Stimulated activated CD8-positive, alpha-beta memory T cell treated with anti-CD3 and anti-CD28 coated beads, Interleukin-15, amount 100 ng/mL, for 4 hours (primary cell): Measurements from ENCODE around the gene PSMD1.
"Not testable (repeated sequence)": the region's sequence is repeated elsewhere in the genome, so short reads cannot be mapped to it uniquely, and the experiment has no call there.

Source experiments
- DNase-seq, 2 donors: peaks; one replicate each; pipeline ENCODE4 v3.0.0-alpha.2; 2020; ENCODE audit warnings: low read depth in 2 of 2

Gene PSMD1

DNA sequence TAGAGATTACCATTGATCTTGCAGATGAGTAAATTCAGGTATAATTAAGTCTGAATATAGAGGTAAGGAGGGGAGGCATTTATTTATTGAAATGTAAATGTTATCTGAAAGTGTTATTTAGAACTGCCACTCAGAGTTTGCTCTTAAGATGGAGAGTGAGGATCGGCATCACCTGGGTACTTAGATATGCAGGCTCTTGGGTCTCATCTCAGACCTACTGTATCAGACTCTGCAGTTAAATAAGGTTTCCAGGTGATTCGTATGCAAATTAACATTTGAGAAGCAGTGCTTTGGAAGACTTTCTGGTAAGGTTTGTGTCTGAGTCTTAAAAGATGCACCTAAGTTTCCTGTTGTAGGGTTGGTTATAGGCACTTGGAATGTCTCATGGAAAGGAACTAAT lies 59.0 kb downstream of the PSMD1 start:
- no peak for DNase-seq

DNA sequence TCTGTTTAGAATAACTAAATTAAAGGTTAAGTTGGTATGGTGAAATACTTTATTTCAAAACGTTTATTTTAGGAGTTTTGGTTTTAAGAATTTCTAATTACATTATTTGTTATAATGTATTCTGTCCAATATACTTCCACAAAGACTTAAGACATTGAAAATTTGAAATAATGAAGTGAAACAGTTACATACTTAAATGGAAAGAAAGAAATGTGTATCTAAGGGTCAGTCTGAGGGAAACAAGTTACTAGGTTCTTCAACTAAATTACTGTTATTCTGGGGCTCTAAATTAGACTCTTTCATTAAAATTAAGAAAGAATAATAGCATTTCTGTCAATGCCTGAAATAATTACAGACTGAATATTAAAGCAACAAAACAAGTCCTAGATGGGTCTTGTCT lies 60.5 kb downstream of the PSMD1 start:
- DNase-seq = no peak

DNA sequence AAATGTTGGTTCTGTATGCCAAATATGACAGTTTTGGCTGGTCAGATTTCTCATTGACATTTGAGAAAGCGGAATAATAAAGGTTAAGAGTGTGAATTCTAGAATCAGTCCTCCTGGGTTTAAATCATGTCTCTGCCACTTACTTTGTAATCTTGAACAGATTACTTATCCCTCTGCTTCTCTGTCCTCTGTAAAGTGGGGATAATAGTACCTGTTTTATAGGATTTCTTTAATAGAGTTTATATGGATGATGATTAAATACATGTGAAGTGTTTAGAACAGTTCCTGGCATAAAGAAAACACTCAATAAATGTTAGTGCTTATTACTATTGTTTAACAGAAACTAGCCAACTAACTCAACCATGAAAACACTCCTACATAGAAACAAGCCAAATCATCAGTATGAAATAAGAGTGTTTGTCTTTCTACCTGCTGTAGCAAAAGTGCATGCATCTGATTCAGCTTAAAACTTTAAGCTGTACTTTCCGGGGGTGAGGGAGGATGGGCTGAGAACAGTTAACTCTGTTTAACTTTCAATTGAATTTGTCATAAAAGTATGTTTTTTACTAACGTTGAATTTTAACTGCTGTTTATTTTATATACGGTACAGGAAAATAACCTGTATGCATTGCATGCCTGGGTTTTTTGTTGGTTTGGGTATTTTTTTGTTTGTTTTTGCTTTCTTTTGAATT lies 61.4 kb downstream of the PSMD1 start:
- DNase-seq = no peak

DNA sequence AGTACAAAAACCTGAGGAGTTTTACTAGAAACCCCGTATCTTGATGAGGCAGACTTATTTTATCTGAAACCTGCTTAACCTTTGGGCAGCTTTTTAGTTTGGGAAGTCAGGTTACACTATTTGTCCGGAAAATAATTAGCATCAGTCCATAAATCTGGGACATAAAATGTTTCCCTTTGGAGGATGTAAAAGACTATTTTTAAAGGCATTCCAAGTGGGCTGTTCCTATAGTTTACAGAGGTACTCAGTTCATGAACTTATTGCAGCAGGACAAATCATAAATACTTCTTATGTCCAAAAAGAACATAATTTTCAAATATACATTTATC lies 61.9 kb downstream of the PSMD1 start:
- no peak for DNase-seq

DNA sequence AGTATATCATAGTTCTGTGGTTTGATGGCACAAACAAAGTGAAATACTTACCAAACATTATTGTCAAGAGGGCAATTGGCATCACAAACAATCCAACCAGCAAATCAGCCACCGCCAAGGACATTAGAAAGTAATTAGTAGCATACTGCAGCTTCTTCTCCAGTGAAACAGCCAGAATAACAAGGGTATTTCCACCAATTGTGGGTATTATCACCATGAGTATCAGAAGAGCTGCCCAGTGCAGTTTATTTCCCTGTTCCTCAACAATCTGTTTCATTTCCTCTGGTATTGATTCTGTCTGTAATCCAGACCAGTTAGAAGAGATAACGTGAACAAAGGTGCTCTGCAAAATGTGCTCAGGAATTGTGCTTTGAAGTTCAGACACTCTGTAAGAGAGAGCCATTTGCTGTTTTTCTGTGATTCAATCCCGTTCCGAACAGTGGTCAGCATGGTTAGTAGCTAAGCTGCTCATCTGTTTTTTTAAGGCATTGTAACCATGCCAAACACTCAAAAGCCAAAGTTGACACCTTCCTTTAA lies 66.8 kb downstream of the PSMD1 start:
- DNase-seq = no peak

DNA sequence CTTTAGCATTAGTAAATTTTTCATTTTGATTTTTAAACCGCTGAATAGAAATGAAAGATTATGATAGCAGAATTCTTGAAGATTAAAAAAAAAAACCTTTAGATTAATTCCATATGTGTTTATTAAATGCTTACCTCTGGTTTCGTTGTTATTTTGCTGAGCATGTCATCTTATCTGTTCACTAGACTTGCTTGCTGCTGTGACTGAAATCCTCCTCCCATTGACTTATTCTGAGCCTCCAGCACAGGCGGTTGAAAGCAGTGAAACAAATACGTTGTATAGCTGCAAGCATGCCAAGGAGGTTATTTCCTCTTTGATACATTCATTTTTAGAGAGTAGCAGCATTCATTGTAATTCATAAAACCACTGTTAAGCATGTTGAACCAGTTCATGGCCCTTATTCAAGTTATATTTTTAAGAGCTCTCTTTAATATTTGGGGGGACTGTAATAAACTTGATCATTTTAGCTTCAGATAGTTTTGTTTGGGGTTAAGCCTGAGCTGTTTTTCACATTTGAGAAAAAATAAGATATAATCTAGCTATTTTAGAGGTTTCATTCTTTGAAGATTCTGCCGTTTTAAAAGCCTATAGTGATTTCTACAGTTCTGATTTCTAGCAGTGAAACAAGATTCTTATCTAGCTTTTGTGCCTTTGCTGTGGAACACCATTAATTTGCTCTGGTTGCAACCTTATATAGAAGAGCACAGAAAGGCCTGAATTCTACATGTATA lies 68.3 kb downstream of the PSMD1 start, which contains the start of gene HTR2B:
Gene HTR2B (minus strand): TSS at position 205 of the 731 bp plus-strand sequence. CDS start 1,278 bp downstream, outside the sequence.
- DNase-seq = no peak

DNA sequence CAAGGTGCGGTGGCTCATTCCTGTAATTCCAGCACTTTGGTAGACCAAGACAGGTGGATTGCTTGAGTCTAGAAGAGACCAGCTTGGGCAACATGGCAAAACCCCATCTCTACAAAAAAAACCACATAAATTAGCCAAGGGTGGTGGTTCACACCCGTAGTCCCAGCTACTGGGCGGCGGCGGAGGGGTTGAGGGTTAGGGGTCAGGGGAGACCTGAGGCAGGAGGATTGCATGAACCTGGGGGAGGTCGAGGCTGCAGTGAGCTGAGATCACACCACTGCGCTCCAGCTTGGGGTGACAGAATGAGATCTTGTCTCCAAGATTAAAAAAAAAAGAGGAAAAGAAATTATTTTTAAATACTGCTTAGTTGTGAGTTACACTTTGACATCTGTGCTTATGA lies 69.5 kb downstream of the PSMD1 start:
- no peak for DNase-seq

DNA sequence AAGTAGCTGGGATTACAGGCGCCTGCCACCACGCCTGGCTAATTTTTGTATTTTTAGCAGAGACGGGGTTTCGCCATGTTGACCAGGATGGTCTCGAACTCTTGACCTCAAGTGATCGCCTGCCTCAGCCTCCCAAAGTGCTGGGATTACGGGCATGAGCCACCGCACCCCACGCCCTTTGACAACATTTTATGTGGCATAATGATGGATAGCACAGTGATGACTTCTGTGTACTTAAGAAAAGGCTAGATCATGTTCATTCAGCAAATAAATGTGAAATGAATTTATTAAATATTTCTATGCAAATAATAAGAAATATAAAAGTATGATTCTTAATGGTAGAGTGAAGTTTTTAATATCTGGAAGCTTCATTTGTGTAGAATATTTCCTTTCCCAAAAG lies 70.8 kb downstream of the PSMD1 start:
- DNase-seq = no peak

DNA sequence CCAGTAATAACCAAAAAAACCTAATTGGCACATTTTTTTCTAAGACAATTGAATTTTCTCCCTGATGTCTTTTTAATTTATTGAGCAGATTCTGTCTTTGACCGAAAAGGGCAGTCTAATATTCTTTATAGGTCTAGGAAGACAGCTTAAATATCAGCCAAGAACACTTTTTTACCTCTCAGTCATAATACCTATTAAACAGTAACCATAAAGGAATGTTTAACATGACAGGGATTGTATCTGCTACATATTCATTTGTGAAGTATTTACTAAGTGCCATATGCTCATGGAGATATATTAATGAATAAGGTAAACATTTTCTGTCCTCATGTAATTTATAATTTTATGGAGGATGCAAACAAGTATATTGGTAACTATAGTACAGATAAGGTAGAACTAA lies 71.3 kb downstream of the PSMD1 start:
- DNase-seq = no peak

DNA sequence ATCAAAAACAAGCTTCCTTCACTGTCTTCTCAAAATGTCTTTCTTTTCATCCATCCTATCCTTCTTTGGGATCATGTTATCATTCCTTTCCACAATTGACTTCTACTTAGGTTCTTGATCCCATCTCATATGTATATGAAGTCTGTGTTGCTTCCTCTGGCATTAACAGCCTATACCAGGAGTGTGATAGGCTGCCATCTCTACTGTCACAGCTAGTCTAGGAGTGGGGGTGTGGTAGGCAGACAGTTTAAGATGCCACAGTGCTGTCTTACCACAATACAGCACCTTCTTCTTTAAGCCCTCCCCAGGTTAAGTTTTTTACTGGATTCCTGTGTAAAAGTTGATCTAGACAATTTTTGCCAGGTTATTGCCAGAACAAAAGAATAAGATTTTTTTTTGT lies 71.9 kb downstream of the PSMD1 start:
- no peak for DNase-seq

DNA sequence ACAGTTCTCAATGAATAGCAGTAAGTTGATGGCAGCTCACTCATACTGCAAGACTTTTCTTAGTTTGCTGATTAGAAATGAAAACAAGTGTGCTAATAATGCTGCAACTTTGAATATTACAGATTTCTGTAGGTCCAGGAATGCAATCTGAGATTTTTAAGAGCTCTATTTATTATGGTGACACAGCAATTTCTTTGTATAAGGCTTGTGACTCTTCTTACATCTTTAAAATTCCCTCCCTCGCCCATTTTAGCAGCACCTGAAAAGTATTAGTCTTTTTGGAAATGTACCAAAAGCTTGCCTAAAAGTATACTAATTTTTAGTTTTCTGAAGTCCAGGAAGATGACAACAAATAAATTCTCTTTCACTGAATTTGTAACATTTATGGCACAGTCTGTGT lies 72.5 kb downstream of the PSMD1 start:
- no peak for DNase-seq

DNA sequence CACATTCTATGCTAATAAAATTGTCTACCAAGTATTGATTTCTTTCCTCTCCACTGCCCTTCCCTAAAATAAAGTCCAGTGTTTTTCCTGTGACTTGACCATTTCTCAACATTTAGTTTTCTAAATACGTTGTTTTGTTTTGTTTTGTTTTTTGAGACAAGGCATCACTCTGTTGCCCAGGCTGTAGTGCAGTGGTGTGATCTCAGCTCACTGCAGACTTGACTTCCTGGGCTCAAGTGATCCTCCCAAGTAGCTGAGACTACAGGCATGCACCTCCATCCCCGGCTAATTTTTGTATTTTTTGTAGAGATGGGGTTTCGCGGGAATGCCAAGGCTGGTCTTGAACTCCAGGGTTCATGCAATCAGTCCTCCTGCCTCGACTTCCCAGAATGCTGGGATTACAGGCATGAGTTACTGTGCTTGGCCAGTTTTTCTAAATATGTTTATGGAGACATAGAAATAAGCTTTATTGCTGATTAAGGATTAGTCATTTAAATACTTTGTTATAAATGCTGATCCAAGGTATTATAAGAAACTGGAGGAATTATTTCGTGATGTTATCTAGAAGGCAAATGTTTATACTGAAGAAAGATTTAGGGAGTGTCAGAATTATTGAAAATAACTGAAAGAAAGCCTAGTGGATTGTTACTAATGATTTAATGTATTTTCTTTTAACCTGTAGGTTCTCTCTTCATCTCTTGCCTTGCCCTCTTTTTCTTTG lies 73.8 kb downstream of the PSMD1 start:
- DNase-seq = no peak

DNA sequence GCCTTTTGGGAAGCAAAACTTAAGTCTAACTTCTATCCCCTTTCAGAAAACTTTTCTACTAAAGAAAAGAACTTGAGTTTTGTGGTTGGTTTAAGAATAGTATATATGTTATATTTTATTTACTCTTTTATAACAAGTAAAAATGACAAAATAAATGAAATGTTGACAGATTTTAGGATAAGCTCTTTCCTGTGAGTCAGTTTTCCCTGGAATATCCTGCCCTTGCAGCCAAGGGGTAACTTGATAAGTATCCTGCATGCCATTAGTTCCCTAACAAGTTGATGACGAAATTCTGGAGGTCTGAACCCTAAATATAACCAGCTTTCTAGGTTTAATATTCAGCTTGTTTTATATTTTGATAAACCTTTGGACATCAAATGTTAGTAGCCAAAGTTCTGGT lies 75.5 kb downstream of the PSMD1 start:
- no peak for DNase-seq

DNA sequence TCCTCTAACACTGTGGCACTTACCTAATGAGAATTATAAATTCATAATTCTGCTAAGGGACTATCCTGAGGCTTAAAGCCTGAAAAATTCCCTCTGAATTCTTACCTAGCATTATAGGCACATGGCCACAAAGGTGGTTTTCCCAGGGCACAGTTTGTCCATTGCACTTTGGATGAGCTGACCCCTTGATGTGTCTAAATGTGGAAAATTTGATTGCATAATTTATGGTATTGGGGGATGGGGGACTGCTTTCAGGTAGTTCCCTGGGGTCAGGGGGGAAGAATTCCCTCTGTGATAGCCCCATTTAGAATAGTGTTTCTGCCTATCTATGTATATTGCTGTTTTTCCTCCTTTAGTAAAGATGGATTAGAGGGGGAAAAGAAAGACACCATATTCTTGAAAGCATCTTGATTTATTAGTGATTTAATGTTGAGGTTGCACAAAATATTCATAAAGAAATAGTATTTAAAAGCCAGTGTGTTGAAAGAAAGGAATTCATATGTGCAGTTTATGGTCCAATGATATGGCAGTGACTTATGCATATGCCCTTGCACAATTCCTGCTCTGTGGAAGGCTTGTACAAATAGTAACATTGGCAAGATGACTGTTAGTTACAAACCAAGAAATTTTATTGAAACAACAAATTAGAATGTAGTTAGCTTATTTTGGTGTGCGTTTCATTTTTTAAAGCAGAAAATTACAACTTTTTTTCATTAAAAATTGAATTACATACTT lies 76.9 kb downstream of the PSMD1 start:
- no peak for DNase-seq

DNA sequence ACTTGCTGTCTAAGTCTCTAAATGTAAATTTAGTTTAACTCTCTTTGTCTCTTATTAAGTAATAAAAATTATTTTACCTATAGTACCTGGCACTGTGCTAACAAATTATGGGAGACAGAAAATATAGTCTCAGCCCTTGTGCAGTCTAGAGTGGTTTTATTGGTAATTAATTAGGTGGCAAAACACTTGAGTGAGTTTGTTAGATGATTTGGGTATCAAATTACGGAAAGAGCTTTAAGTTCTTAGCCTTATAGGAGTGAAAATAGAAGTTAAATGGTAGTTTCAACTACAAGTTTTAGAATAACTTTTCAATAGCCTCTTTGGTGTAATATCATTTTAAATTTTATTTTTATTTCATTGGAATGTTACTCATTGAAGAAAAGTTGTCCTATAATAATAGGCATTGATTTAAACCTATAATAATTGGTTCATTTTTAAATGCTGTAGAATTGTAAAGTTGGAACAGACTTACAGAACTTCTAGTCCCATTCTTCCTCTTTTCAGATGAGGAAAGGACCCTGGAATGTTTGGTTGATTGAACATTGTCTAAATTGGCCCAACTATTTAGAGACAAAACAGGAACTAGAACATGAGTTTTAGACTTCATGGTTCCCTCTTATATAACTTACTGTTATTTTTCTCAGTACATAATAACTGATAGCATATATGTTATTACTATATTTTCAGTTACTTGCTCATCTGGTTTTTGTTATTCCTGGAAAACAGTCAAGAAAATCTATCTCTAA lies 78.4 kb downstream of the PSMD1 start:
- no peak for DNase-seq

DNA sequence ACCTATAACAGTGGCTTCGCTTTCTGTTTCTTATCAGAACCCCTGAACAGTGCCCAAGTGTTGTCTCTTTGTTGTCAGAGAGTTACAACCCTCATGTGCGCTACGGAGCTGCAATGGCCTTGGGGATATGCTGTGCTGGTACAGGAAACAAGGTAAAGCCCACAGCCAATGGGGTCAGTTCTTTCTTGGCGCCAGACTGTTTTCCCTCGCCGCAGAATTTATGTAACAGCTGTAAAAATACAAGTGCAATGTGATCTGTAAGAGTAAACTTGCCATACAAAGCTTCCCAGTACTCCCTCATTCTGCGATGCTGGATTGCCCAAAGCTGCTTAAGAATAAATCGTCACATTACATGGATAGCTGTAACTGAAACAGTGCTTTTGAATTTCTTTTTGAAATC lies 82.0 kb downstream of the PSMD1 start:
- DNase-seq = no peak

DNA sequence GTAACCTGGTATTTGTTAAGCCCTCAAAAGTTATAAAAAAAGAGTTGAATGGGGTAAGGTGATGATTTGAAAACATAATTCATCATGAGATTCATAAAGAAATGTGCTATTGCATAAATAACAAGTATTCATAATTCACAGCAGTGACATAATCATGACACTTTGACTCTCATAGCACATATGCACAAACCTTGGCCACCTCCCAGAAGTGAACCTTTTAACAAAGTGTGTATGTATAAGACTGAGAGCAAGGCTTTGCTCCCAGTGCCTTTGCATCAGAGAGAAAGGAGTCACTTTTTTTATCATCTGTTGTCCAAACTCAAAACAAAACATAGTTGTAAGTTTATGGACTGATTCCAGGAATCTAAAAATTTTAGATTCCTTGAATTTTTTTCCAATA lies 83.1 kb downstream of the PSMD1 start:
- no peak for DNase-seq

DNA sequence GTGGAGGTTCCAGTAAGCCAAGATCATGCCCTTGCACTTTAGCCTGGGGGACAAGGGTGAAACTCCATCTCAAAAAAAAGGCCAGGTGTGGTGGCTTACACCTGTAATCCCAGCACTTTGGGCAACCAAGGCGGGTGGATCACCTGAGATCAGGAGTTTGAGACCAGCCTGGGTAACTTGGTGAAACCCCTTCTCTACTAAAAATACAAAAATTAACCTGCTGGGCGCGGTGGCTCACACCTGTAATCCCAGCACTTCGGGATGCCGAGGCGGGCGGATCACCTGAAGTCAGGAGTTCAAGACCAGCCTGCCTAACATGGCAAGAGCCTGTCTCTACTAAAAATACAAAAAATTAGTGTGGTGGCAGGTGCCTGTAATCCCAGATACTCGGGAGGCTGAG lies 84.1 kb downstream of the PSMD1 start:
- not testable (repeated sequence) for DNase-seq

DNA sequence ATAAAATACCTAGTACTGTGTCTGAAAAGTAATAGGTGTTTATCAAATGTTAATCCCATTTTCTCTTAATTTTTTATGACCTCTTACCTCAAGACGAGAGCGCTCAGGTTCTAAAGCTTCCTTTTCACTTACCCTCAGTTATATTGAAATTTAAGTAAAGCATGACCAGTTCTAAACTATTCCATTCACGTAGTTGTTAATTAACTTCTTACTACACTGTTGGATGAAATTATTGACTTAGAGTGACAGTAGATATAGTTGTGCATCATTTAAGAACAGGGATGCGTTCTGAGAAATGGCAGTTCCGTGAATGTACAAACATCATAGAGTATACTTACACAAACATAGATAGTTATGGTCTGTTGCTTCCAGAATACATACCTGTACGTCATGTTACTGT lies 88.2 kb downstream of the PSMD1 start:
- DNase-seq = no peak

DNA sequence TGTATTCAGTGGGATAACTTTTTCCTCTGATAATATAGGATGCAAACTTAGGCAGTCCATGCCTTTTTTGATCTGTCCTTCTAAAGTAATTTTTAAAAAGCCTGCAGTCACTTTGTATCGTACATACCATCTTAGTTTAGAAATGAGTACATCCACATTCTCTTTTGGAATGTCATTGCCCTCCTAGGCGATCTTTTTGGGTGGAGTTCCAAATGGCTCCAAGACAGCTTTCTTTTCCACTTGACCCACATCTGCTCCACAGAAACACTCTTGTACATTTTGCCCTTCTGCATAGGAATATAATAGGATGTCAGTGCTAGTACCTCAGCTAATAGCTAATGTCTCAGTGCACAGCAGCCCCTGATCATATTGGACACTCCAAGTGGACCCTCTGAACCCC lies 90.0 kb downstream of the PSMD1 start:
- no peak for DNase-seq

DNA sequence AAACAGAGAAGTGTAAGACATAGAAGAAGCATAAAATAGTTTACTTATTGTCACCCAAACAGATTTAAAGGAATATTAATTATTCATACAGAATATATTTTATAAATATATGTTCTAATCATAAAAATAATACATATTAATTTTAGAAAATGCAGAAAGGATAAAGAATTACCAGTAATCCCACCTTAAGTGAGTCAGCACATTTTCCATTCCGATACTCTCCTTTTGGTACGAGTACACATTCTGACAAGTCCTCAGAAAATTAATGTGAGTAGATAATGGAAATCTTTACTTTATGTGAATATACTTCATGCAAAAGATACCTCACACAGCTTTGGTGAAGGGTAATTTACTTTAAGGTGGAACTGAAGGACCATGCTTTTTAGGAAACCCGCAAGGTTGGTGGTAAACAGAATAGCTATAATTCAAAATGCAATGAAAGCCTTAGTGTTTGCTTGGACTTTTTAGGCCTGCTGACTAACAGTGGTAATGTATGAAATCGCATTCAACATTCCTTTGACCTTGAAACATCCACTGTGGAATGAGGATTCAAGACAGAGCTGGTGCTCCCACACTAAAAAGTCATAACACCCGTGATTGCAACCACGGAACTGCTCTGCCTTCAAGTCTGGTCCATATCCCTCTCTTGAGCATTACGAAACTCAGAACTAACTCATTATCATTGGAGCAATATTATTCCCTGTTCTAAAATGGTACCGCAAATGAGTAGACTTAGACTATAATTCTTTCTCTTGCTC lies 96.3 kb downstream of the PSMD1 start:
- DNase-seq = no peak
